Hepatocyte (in vitro differentiated cells): ENCODE data around the gene HHATL. TPM values are rescaled to one million over a fixed set of nuclear protein-coding genes. Genes with fewer than 3 reads are reported as not detected.

Source experiments
- DNase-seq: peaks from one replicate; pipeline ENCODE4 v3.0.0-alpha.2; 2016; ENCODE audit warnings: low spot score
- H2AFZ ChIP-seq: fragments of 200-600 bp; sonication (generic); 2 replicates; pipeline ENCODE4 v1.6.0; 2016; ENCODE audit warnings: antibody characterized with exemption, mild to moderate bottlenecking
- H3K27ac ChIP-seq: fragments of 200-600 bp; sonication (generic); 2 replicates; pipeline ENCODE4 v1.5.1; 2016; ENCODE audit warnings: mild to moderate bottlenecking
- H3K27me3 ChIP-seq: fragments of 200-600 bp; sonication (generic); 2 replicates; pipeline ENCODE4 v1.6.1; 2016
- H3K36me3 ChIP-seq: fragments of 200-600 bp; sonication (generic); replicated peaks from 2 replicates; pipeline ENCODE4 v1.5.1; 2016; ENCODE audit warnings: low read depth; ENCODE audit not compliant: insufficient read depth
- H3K4me1 ChIP-seq: fragments of 200-600 bp; sonication (generic); 2 replicates; pipeline ENCODE4 v1.5.1; 2016; ENCODE audit warnings: mild to moderate bottlenecking, moderate library complexity; ENCODE audit not compliant: insufficient read depth
- H3K4me2 ChIP-seq: fragments of 200-600 bp; sonication (generic); 2 replicates; pipeline ENCODE4 v1.6.0; 2016
- H3K4me3 ChIP-seq: fragments of 200-600 bp; sonication (generic); 2 replicates; pipeline ENCODE4 v1.5.1; 2016; ENCODE audit warnings: mild to moderate bottlenecking
- H3K79me2 ChIP-seq: fragments of 200-600 bp; sonication (generic); 2 replicates; pipeline ENCODE4 v1.6.0; 2017; ENCODE audit warnings: mild to moderate bottlenecking
- H3K9me2 ChIP-seq: fragments of 200-600 bp; sonication (generic); replicated peaks from 2 replicates; pipeline ENCODE4 v1.6.0; 2017; ENCODE audit warnings: mild to moderate bottlenecking; ENCODE audit not compliant: insufficient read depth
- H3K9me3 ChIP-seq: fragments of 200-600 bp; sonication (generic); 2 replicates; pipeline ENCODE4 v1.5.1; 2016; ENCODE audit warnings: low read depth, mild to moderate bottlenecking
- H4K20me1 ChIP-seq: fragments of 200-600 bp; sonication (generic); 2 replicates; pipeline ENCODE4 v1.6.0; 2016; ENCODE audit warnings: mild to moderate bottlenecking; ENCODE audit not compliant: insufficient read depth, poor library complexity, severe bottlenecking
- CTCF ChIP-seq: fragments of 200-600 bp; sonication (generic); IDR thresholded peaks from 2 replicates; pipeline ENCODE4 v1.5.1; 2016; ENCODE audit warnings: antibody characterized with exemption, mild to moderate bottlenecking; ENCODE audit not compliant: poor library complexity
- EZH2 ChIP-seq: fragments of 200-600 bp; sonication (generic); IDR thresholded peaks from 2 replicates; pipeline ENCODE4 v1.6.1; 2016; ENCODE audit warnings: antibody characterized with exemption, mild to moderate bottlenecking, borderline replicate concordance
- EZH2phosphoT487 ChIP-seq: fragments of 200-600 bp; sonication (generic); IDR thresholded peaks from one replicate; pipeline ENCODE4 v1.6.1; 2018; ENCODE audit warnings: antibody characterized with exemption, mild to moderate bottlenecking, low read depth, moderate library complexity; ENCODE audit not compliant: unreplicated experiment, severe bottlenecking
- WGBS: methylation state at CpG from one replicate; pipeline ENCODE4 v1.1.6; 2016; ENCODE audit warnings: low lambda C conversion rate; ENCODE audit errors: missing lambda C conversion rate; 5-methylcytosine and 5-hydroxymethylcytosine counted together
- polyA plus RNA-seq: library from polyadenylated mRNA; unstranded; fragments of >200 nt; fragmentation: Nextera tagmentation; extraction: Ambion mirVana; gene quantifications from 2 replicates; pipeline ENCODE4 v1.2.1, GENCODE V29; 2016
- total RNA-seq: library from RNA; depleted of rRNA; stranded (reverse); fragments of >200 nt; gene quantifications from 2 replicates; pipeline ENCODE4 v1.2.3, GENCODE V29; 2014

HHATL gene
- total and polyA plus RNA-seq, 2 experiments from 2014 or later, result not detected

GRCh38 chr3:42660131-42660715 lies 42.4 kb downstream of the HHATL start:
- WGBS, result 73% methylated on average over 6 of the region's 6 CpGs
- TF ChIP-seq EZH2 (no peak), CTCF (no peak), EZH2phosphoT487 (no peak)
- Histone ChIP-seq H2AFZ (no peak overlapping the region), H3K36me3 (no peaks in the 10 kb centered on the region), H3K9me2 (no peaks in the 10 kb centered on the region), H3K27ac (no peak overlapping the region), H3K4me2 (no peak overlapping the region), H3K4me1 (peaks cover 2% of the 10 kb centered on the region), H3K79me2 (no peaks in the 10 kb centered on the region), H3K9me3 (no peaks in the 10 kb centered on the region), H3K27me3 (no peaks in the 10 kb centered on the region), H4K20me1 (no peaks in the 10 kb centered on the region), H3K4me3 (no peak overlapping the region)
- DNase-seq, result no peak

GRCh38 chr3:42659451-42660130 lies 43.0 kb downstream of the HHATL start:
- Histone ChIP-seq H3K4me1 (peaks cover 5% of the 10 kb centered on the region), H2AFZ (no peak overlapping the region), H3K4me3 (no peak overlapping the region), H3K79me2 (no peaks in the 10 kb centered on the region), H3K36me3 (no peaks in the 10 kb centered on the region), H3K9me2 (no peaks in the 10 kb centered on the region), H3K4me2 (no peak overlapping the region), H4K20me1 (no peaks in the 10 kb centered on the region), H3K27me3 (no peaks in the 10 kb centered on the region), H3K27ac (no peak overlapping the region), H3K9me3 (no peaks in the 10 kb centered on the region)
- no peak for DNase-seq
- 91% methylated on average over 13 of the region's 25 CpGs for WGBS
- TF ChIP-seq CTCF, result no peak
- TF ChIP-seq EZH2phosphoT487, result no peak
- no peak for TF ChIP-seq EZH2

GRCh38 chr3:42658771-42659390 lies 43.7 kb downstream of the HHATL start:
- H3K4me1 ChIP-seq, result peaks cover 5% of the 10 kb centered on the region
- H3K9me2 ChIP-seq, result no peaks in the 10 kb centered on the region
- H2AFZ ChIP-seq, result no peak overlapping the region
- WGBS, result 93% methylated on average over 21 of the region's 22 CpGs
- H3K27me3 ChIP-seq, result no peaks in the 10 kb centered on the region
- H3K36me3 ChIP-seq, result no peaks in the 10 kb centered on the region
- DNase-seq, result no peak
- no peaks in the 10 kb centered on the region for H3K9me3 ChIP-seq
- no peaks in the 10 kb centered on the region for H4K20me1 ChIP-seq
- H3K27ac ChIP-seq, result no peak overlapping the region
- H3K4me2 ChIP-seq, result no peak overlapping the region
- no peak overlapping the region for H3K4me3 ChIP-seq
- H3K79me2 ChIP-seq, result no peaks in the 10 kb centered on the region
- no peak for TF ChIP-seq EZH2phosphoT487
- no peak for TF ChIP-seq EZH2
- TF ChIP-seq CTCF, result no peak
